HEK293T (cell line): ENCODE measurements around the gene NAT10.

Source experiments
- BHLHE40 ChIP-seq: fragments of 450-650 bp; IDR thresholded peaks from 2 replicates; pipeline ENCODE4 v1.6.1; 2016; ENCODE audit warnings: mild to moderate bottlenecking, moderate library complexity, borderline replicate concordance
- FOXA1 ChIP-seq: fragments of 450-650 bp; IDR thresholded peaks from 2 replicates; pipeline ENCODE4 v1.6.1; 2016; ENCODE audit warnings: mild to moderate bottlenecking
- HDGF ChIP-seq: fragments of 450-650 bp; IDR thresholded peaks from 2 replicates; pipeline ENCODE4 v1.6.1; 2017; ENCODE audit warnings: antibody characterized with exemption, borderline replicate concordance
- SP1 ChIP-seq: fragments of 450-650 bp; IDR thresholded peaks from 2 replicates; pipeline ENCODE4 v1.6.1; 2017
- SUZ12 ChIP-seq: fragments of 450-650 bp; IDR thresholded peaks from 2 replicates; pipeline ENCODE4 v1.6.1; 2016; ENCODE audit warnings: mild to moderate bottlenecking
- ZNF384 ChIP-seq: fragments of 450-650 bp; IDR thresholded peaks from 2 replicates; pipeline ENCODE4 v1.6.1; 2016

DNA sequence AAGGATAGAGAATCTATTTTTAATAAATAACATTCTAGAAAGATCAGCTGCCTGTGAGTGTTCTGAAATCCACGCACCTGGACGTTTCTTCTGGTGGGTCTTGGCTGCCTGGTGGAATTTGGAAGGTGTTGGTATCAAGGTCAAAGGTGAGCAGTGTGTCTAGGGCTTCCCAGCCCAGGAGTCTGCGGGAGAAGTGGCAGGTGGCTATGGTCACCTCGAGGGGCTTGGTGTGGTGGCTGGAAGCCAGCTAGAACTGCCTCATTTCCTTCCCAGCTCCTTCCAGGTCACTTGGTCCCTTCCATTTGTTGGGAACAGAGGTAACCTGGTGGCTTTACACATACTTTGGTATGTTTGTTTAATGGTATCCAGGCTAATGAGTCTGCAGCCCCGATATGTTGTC is 41.4 kb downstream of the NAT10 start:
- TF ChIP-seq SP1 (no peak), HDGF (no peak), ZNF384 (no peak), BHLHE40 (no peak), SUZ12 (no peak), FOXA1 (no peak)
